ENCODE data around the gene CD207.
"Not testable (repeated sequence)": the region's sequence is repeated elsewhere in the genome, so short reads cannot be mapped to it uniquely, and the experiment has no call there.

CD207 gene

GRCh38 chr2:70828914-70829824, 6.4 kb downstream of the CD207 start:
- no peak for DNase-seq

DNA sequence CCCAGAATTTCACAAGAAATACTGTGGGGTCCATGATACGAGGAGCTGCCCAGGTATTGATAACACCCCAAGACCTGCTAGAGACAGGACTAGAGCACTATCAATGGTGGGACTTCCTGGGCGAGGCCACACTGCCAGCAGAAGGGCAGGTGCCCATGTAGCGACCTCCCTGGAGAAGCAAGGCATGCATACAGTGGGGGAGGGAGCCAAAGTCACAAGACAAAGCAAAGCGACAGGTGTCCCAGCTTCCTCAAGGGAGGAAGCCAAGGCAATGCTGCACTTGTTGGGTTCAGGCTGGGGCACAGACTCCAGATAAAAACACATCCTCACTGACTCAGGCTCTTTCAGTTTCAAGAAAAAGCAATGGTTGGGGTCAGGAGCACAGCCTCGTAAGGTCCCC, 7.5 kb downstream of the CD207 start:
- no peak for DNase-seq

GRCh38 chr2:70827388-70827787, 8.2 kb downstream of the CD207 start:
- no peak for DNase-seq

- no peak for DNase-seq
These were observed 8.8 kb downstream of the CD207 start for GRCh38 chr2:70826696-70827350.

DNA sequence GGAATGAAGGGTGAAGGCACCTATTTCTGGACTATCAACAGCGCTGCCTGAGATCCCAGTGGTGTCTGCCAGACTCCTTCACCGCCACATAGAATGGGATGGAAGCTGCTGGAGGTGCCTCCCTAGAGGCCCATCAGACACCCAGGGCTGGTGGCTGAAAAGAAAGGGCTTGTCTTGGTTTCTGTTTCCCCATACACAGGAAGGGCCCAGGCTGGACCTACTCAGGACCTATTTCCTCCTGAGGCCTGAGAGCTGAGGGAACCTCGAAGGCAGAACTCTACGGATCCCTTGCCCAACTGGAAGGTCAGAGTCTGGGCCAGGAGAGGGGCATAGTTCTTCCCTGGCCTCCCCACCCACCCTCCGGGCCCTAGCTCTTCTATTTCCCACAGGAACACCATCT, 12.4 kb downstream of the CD207 start:
- DNase-seq: no peak

DNA sequence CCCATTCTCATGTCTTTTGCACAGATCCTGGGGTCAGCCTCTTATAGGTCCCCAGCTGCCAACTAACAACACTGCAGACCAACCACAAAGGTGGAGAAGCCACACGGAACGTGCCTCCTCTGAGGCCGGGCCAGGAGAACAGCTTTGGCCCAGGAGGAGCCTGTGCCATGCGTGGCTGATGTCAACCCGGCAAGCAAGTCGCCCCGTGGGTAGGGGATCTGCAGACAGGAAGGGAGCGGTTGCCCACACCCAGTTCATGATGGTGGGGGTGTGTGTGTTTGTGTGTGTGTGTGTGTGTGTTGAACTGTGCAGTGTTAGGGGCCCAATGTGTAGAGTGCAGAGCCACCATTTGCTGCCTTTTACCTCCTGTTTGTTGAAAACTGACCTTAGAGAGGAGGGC, 12.8 kb downstream of the CD207 start:
- DNase-seq: peak in 1 of 2 donors; percentile 8

GRCh38 chr2:70820499-70820898, 15.1 kb downstream of the CD207 start, which contains the start of gene CLEC4F:
CLEC4F (minus strand) TSS chr2:70820599; CDS start chr2:70820523, 76 bp downstream.
- DNase-seq: no peak

- DNase-seq: no peak
These were observed 18.2 kb downstream of the CD207 start for GRCh38 chr2:70817284-70817954.

DNA sequence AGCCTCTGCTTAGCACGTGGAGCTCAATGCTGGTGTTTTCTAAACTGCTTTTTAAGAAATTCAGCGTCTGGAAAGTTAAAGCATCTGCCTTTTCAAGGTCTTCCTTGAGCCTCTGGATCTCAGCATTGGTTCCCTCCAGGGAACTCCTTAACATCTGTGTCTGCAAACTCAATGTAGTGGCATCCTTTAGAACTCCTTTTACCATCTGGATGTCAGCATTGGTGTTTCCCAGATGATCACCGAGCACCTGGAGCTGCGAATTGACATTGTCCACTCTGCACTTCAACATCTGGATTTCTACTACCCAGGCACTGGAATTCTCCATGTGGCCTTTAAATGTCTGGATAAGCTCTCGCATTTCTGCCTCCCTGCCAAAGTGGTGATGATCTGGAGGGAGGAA, 18.9 kb downstream of the CD207 start:
- DNase-seq: no peak

DNA sequence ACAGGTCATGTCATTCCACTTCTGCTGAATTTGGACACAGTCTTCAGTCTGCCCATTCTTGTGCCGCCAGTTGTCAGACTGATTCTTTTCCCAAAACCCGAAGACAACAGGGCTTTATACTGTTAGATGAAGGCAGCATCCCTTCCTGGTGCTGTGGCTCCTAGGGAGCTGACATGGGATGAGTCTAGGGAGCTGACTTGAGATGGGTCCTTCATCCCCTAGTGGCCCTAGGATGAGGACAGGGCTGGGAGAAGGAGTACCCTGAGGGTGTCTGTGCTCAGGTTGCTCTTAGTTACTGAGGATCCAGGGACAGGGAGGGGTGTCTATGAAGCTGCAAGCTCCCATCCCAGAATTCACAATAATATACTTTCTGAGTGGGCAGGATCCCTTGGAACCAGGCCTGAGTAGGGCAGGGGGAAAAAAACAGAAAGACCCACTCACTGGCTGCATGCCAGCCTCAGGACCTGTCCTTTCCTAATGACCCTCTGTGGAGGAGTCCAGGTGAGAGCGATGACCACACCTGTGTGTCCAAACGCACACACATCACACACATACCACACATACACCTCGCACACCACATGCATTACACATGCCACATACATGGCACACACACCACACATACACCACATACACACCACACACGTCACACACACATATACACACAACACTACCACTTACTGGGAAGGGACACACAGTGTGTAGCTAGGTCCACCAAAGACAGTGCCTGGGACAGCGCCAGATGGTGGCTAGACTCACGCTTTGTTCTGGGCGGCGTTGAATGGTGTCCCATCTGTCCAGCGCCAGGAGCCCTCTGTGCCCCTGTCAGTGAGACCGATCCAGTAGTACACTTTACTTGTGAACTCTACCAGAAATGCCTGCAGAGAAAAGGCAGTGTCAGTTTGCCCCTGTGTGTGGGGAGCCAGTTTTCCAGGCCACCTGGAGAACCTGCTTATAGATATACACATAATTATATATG, 26.3 kb downstream of the CD207 start:
- DNase-seq: no peak

DNA sequence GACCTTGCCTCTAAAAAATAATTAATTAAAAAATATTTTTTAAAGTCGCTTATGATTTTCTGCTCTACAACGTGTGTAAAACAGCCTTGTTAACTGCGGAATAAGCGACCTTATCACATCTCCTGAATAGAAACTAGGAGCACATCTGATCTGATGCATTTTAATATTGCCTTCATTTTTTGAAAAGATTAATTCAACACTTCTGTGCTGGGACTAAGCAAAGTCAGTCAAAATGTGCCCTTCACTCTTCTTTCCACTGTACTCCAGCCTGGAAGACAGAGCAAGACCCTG, 27.8 kb downstream of the CD207 start:
- DNase-seq: no peak

GRCh38 chr2:70807102-70807827, 28.4 kb downstream of the CD207 start:
- no peak for DNase-seq

DNA sequence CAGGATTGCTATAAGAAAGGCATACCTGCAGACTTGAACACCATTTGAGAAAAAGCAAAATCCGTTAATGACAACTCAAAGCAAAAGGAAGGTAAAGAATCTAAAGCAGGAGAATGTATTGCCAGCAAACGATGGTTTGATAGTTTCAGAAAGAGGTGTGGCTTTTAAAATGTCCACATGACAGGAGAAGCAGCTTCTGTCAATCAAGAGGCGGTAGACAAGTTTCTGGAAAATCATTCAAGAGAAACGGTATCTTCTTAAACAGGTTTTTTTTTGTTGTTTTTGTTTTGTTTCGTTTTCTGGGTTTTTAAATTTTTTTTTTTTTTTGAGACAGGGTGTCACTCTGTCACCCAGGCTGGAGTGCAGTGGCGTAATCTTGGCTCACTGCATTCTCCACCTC, 29.0 kb downstream of the CD207 start:
- no peak for DNase-seq

DNA sequence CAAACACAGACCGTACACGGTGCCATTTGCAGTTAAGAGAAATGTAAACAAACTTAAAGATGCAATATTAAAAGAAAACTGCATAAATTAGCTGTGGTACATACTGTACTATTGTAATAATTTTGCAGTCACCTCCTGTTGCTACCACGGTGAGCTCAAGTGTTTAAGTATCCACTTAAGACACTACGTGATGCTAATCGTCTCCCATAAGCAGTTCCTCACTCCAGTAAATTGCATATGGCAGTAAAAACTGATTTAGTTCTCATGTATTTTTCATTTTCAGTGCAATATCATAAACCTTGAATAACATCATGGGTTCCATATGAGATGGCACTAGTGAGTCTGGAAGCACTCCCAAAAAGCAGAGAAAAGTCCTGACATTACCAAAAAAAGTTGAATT, 29.6 kb downstream of the CD207 start:
- DNase-seq: no peak

GRCh38 chr2:70801607-70802263, 33.9 kb downstream of the CD207 start:
- no peak for DNase-seq

DNA sequence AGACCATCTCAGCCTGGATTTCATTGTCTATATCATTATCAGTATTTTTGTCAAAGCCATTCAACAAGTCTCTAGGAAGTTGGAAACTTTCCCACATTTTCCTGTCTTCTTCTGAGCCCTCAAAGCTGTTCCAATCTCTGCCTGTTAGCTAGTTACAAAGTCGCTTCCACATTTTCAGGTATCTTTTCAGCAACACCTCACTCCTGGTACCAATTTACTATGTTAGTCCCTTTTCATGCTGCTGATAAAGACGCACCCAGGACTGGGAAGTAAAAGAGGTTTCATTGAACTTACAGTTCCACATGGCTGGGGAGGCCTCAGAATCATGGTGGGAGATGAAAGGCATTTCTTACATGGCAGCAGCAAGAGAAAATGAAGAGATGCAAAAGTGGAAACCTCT, 35.9 kb downstream of the CD207 start:
- no peak for DNase-seq

DNA sequence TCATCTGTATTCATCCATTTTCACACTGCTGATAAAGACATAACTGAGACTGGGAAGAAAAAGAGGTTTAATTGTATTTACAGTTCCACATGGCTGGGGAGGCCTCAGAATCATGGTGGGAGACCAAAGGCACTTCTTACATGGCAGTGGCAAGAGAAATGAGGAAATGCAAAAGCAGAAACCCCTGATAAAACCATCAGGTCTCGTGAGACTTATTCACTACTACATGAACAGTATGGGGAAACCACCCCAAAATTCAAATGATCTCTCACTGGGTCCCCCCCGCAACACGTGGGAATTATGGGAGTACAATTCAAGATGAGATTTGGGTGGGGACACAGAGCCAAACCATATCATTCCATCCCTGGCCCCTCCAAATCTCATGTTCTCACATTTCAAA, 37.6 kb downstream of the CD207 start:
- DNase-seq: not testable (repeated sequence)

GRCh38 chr2:70797506-70797905, 38.1 kb downstream of the CD207 start:
- DNase-seq: no peak

- no peak for DNase-seq
These were observed 39.4 kb downstream of the CD207 start for GRCh38 chr2:70796262-70796661.

DNA sequence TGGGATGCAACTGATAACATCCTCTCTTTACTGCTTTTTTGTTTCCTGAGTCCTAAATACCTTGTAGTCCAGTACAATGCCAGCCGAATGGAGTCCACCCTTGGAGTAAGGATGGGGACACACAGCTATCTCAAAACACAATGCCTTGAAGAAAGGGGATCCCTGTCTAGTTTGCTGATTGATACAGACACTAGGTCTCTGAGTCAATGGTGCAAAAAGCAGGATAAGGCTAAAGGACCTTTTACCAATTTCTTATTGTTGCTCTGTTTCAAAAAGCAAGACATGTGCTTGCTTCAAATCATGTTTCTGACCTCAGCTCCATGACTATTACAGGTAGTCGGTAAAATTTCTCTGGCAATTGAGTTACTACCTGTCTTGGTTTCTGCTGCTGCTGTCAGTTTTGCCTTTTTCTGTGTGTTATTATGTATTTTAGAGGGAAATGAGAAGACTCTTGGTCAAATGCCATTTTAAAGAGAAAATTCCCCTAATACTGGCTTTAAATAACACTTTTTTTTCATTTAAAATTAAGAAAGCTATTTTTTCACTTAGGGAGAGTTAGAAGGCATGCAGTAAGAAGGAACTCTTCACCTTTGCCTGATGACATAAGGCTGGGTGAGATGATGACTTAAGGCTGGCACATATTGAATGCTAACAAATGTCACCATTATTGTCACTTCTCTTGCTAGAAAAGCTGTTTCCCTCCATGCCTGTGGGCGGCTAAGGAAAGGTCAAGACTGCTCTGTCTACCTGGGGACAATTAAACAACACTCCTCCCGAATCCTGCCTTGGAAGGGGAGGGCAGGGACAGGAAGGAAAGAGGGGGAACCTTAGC, 40.2 kb downstream of the CD207 start:
- no peak for DNase-seq

Data from CD4-positive, alpha-beta T cell treated with Interleukin-4 for 1 hour (primary cell).